ENCODE results near the gene LCN10. TPM values are rescaled to one million over a fixed set of nuclear protein-coding genes. Genes with fewer than 3 reads are reported as not detected.
A peak's percentile ranks its signal among the peaks of the same experiment; 100 is the strongest.

Gene LCN10
- total and polyA plus RNA-seq, 9 of the 15 experiments (the other 6 are each of a cell fraction or from before 2014, with no cell fraction given), result 0.10 to 0.21 (median 0.14) TPM; not detected in 6

GRCh38 chr9:136697146-136697820, 45.5 kb downstream of the LCN10 start:
- intact Hi-C loops (cut with micrococcal nuclease), result no loop called here
- Histone ChIP-seq H3K4me3 (no peak overlapping the region), H4K20me1 (replicated peaks; ENCODE audit: control insufficient read depth, insufficient read depth, low read length) (no peaks in the 10 kb centered on the region), H2AFZ (ENCODE audit: low read depth, low read length) (no peak overlapping the region; the same call in 1 of the 2 replicates), H3K79me2 (ENCODE audit: control insufficient read depth, insufficient read depth, low read length) (no peaks in the 10 kb centered on the region), H3K9me3 (replicated peaks; ENCODE audit: control insufficient read depth, insufficient read depth, low read depth, low read length) (no peaks in the 10 kb centered on the region), H3K27me3 (ENCODE audit: control insufficient read depth in 2 of 2, insufficient read depth in 2 of 2, low read length in 2 of 2) (no peaks in the 10 kb centered on the region), H3K27ac (ENCODE audit: extremely low read depth, low read depth, low read length) (no peak overlapping the region), H3K36me3 (ENCODE audit: control insufficient read depth, insufficient read depth, low read length) (no peaks in the 10 kb centered on the region), H3K9ac (ENCODE audit: insufficient read depth in 1 of 2, low read depth in 2 of 2, low read length in 2 of 2) (peak overlapping the region in 1 of 2 experiments; percentile 18; a peak in 1 of 4 replicates), H3K9me1 (ENCODE audit: control insufficient read depth, insufficient read depth, low read length) (no peaks in the 10 kb centered on the region), H3K4me2 (ENCODE audit: insufficient read depth, low read length) (no peak overlapping the region), H3K4me1 (replicated peaks in 1 of 2; ENCODE audit: control insufficient read depth in 2 of 2, insufficient read depth in 2 of 2, low read length in 2 of 2) (peaks cover 15 to 61% of the 10 kb centered on the region in 2 experiments; a peak in 4 of 5 replicates)
- no peak for ATAC-seq
- POLR2A ChIA-PET, result interaction anchor here (0.6 to 1.9 kb wide), 4 partner anchors 10 to 26 kb away, joined by 3 to 7 read pairs (median 4); partner anchors contain the start of gene AGPAT2
- 61% methylated on average over 23 of the region's 23 CpGs for WGBS (ENCODE audit: insufficient coverage, low coverage, missing lambda C conversion rate)
- CTCF ChIA-PET (ENCODE audit: low intra/inter-chr PET ratio), result no interaction called here
- BruUV-seq (replicated peaks), result no TSS peak
- in situ Hi-C loops (cut with MboI), result no loop called here
- DNase-seq (ENCODE audit: extremely low read depth in 1 of 4, low spot score in 3 of 4), result no peak
- FAIRE-seq, result no peak
- peak in 1 of 2 experiments; percentile 94; a peak in 2 of 4 replicates for TF ChIP-seq KDM1A (IDR thresholded peaks at IDR 0.05)
- no peak for TF ChIP-seq IRF2 (CRISPR knock-in tag; IDR thresholded peaks at IDR 0.05)
- TF ChIP-seq E2F8 (IDR thresholded peaks at IDR 0.05; ENCODE audit: low read depth, partially characterized antibody), result no peak
- TF ChIP-seq ZNF24 (IDR thresholded peaks at IDR 0.05), result no peak
- TF ChIP-seq PHF20 (IDR thresholded peaks at IDR 0.05; ENCODE audit: partially characterized antibody), result peak; percentile 19
- peak; percentile 1 for TF ChIP-seq PCBP1 (IDR thresholded peaks at IDR 0.05; ENCODE audit: low read depth, low read length, poor library complexity, severe bottlenecking)
- peak; percentile 43; the same call in 1 of the 2 replicates for TF ChIP-seq EGR1 (conservative IDR thresholded peaks at IDR 0.05)
- TF ChIP-seq ZNF444 (CRISPR knock-in tag; IDR thresholded peaks at IDR 0.05), result 0 out of 2 replicates have a peak, but pooled peaks have one; percentile 50
- TF ChIP-seq HDGF (IDR thresholded peaks at IDR 0.05), result 0 out of 2 replicates have a peak, but pooled peaks have one; percentile 30
- 0 out of 4 replicates have a peak, but pooled peaks of 1 of the 2 experiments have one; percentile 32 for TF ChIP-seq HDAC1 (IDR thresholded peaks at IDR 0.05)
- peak in 1 of 2 experiments; percentile 26 for TF ChIP-seq AFF1 (IDR thresholded peaks at IDR 0.05; ENCODE audit: low read depth in 1 of 2, partially characterized antibody in 2 of 2)
